ENCODE results near the gene NCOA6.

The NCOA6 gene

DNA sequence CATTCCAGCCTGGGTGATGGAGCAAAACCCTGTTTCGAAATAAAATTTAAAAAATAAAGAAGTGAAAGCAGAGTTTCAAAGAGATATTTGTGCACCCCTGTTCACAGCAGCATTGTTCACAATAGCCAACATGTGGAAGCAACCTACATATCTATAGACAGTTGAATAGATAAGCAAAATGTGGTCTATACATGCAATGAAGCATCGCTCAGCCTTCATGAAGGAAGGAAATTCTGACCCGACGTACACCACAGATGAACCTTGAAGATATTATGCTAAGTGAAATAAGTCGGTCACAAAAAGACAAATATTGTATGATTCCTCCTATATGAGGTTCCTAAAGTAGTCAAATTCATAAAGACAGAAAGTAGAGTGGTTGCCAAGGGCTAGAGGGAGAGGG, 6.5 kb upstream of the NCOA6 start:
- TF ChIP-seq, protein P1, sequence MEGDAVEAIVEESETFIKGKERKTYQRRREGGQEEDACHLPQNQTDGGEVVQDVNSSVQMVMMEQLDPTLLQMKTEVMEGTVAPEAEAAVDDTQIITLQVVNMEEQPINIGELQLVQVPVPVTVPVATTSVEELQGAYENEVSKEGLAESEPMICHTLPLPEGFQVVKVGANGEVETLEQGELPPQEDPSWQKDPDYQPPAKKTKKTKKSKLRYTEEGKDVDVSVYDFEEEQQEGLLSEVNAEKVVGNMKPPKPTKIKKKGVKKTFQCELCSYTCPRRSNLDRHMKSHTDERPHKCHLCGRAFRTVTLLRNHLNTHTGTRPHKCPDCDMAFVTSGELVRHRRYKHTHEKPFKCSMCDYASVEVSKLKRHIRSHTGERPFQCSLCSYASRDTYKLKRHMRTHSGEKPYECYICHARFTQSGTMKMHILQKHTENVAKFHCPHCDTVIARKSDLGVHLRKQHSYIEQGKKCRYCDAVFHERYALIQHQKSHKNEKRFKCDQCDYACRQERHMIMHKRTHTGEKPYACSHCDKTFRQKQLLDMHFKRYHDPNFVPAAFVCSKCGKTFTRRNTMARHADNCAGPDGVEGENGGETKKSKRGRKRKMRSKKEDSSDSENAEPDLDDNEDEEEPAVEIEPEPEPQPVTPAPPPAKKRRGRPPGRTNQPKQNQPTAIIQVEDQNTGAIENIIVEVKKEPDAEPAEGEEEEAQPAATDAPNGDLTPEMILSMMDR (IDR thresholded peaks at IDR 0.05; ENCODE audit: control insufficient read depth, extremely low read depth, insufficient read depth) = no peak
- no peak for DNase-seq (ENCODE audit: low read depth)
- no peak overlapping the region for H3K4me3 ChIP-seq (ENCODE audit: low read depth, low read length)

DNA sequence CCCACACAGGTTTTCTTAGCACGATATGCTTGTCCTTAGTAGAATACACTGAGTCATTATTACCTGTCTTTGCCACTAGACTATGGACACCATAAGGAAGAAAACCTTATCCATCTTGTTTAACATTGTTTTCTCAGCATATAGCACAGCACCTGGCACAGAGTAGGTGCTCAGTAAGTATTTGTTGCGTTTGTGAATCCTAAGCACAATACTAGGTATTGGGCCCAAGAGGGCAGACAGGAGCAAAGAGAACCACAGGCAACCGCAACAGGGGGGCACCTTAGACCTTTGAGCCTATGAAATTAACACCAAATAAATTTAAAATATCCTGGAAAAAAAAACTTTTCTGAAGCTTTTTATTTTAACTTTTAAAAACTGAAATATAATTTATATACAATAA, 3.7 kb upstream of the NCOA6 start:
- DNase-seq (ENCODE audit: low read depth) = no peak
- TF ChIP-seq, protein P1 (IDR thresholded peaks at IDR 0.05; ENCODE audit: control insufficient read depth, extremely low read depth, insufficient read depth) = no peak
- H3K4me3 ChIP-seq (ENCODE audit: low read depth, low read length) = no peak overlapping the region

DNA sequence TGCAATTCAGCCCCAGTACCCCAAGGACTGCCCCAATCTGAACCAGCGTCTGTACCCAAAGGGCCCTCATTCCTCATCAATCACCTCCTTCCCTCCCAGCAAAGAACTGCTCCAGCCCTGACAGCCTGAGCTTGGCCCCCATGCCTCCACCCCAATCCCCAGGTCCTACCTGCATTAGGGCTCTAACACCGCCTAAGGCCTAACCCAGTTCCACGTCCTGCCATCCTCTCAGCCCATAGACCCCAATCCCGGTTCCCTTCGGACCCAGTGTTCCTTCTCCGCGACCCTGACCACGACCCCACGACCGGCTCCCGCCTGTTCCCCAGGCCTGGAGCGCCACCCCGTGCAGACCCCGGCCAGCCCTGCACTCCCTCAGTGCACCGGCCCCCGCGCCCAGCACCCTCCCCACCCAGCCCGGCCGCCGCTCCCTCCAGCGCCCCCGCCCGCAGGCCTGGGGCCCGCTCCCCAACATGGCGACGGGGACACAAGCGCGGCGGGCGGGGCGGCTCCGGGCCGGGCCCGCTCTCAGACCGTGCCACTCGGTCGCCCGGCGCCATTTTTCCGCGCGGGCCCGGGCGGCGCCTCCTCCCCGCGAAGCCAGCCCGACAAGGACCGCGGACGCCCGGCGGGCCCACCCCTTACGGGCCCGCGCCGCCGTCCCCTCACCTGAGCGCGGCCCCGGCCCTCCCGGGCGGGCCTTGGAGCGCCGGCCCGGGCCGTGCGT, 483 bp downstream of the NCOA6 start:
- TF ChIP-seq, protein P1 (IDR thresholded peaks at IDR 0.05; ENCODE audit: control insufficient read depth, extremely low read depth, insufficient read depth) = peak; percentile 39
- H3K4me3 ChIP-seq (ENCODE audit: low read depth, low read length) = peak overlapping the region; percentile 90
- no peak for DNase-seq (ENCODE audit: low read depth)

DNA sequence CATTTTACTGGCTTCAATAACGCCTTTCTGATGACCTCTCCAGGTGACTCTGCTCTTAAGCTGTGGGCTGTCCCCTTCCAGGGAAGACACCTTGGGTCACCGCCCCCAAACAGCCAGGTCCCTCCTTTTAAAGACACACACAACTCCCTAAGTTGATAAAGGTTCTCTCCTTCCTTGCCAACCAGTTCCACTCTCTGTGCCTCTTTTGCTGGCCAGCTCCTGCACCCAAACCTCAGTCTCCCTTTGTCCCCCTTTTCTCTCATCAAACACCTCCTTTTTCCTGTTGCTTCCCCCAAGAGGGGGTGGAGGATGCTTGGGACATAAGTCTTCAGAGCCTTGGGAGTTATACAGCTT, 1.0 kb downstream of the NCOA6 start:
- peak overlapping the region; percentile 90 for H3K4me3 ChIP-seq (ENCODE audit: low read depth, low read length)
- DNase-seq (ENCODE audit: low read depth) = peak; percentile 81
- TF ChIP-seq, protein P1 (IDR thresholded peaks at IDR 0.05; ENCODE audit: control insufficient read depth, extremely low read depth, insufficient read depth) = no peak

DNA sequence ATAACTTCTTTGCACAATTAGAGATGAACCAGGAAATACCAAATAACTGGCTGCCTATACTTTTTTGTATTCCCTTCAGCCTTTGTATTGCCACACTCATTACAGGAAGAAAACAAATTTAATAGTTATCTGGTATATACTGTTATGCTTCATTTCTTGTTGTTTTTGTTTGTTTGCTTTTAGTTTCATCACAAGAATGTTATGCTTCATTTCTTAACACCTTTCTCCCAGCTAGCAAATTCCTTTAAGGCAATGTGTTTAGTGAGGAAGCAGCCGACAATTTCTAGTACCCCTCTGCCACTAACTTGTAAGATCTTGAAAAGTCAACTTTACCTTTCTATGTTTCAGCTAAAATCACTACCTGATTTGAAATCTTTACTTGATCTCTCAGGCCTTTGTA, 1.4 kb downstream of the NCOA6 start:
- TF ChIP-seq, protein P1 (IDR thresholded peaks at IDR 0.05; ENCODE audit: control insufficient read depth, extremely low read depth, insufficient read depth) = no peak
- H3K4me3 ChIP-seq (ENCODE audit: low read depth, low read length) = peak overlapping the region; percentile 90
- no peak for DNase-seq (ENCODE audit: low read depth)

DNA sequence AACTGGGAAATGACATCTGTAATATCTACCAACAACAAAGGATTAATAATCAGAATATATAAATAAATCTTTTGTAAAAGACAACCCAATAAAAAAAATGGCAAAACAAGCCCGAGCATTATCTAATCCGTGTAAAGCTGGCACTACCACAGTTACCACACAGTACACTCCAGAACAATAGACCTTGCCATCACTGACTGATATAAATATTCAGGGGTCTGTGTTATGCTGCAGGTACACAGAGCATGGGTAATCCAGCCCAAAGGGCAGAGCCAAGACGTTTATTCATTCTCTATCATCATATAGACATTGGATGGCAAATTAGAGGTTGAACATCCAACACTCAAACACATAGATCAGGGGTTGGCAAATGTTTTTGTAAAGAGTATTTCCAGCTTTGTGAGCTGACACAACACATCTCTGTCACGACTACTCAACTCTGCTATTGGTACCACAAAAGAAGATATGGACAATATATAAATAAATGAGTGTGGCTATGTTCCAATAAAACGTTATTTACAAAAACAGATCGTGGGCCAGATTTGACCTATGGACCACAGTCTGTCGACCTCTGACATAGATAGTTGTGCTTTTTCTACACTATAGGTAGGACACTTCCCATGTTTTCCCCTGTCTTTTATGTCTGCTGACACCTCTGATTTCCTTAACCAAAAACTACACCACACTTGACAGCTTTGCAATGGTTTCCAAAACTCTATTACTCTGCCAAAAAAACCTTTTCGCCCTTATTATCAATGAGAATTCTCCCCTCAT, 4.5 kb downstream of the NCOA6 start:
- no peak overlapping the region for H3K4me3 ChIP-seq (ENCODE audit: low read depth, low read length)
- TF ChIP-seq, protein P1 (IDR thresholded peaks at IDR 0.05; ENCODE audit: control insufficient read depth, extremely low read depth, insufficient read depth) = no peak
- no peak for DNase-seq (ENCODE audit: low read depth)

All from LNCaP clone FGC (cell line).